ENCODE data around the gene TSPAN6. TPM values are rescaled to one million over a fixed set of nuclear protein-coding genes. Genes with fewer than 3 reads are reported as not detected.

The TSPAN6 gene
- total RNA-seq, 1 donor: 37.3 TPM

- no peaks in the 10 kb centered on the region for H3K79me2 ChIP-seq (ENCODE audit: insufficient read depth, low read length)
- H3K36me3 ChIP-seq (ENCODE audit: insufficient read depth, low read length): no peaks in the 10 kb centered on the region
- H3K4me1 ChIP-seq (ENCODE audit: insufficient read depth, low read length): no peaks in the 10 kb centered on the region
- no peak overlapping the region for H3K27ac ChIP-seq (ENCODE audit: low read depth, low read length)
- H4K20me1 ChIP-seq (ENCODE audit: insufficient read depth, low read length): no peaks in the 10 kb centered on the region
- peak; percentile 75 for TF ChIP-seq CTCF (IDR thresholded peaks at IDR 0.05; ENCODE audit: extremely low read depth, low read depth, low read length)
- H3K4me3 ChIP-seq (ENCODE audit: insufficient read depth, low read length): no peak overlapping the region
- H3K27me3 ChIP-seq (ENCODE audit: insufficient read depth, low read length): peaks cover 3% of the 10 kb centered on the region
- H2AFZ ChIP-seq (ENCODE audit: low read length): peak overlapping the region; percentile 10
- no peaks in the 10 kb centered on the region for H3K9me3 ChIP-seq (ENCODE audit: low read depth, low read length)
- no peak overlapping the region for H3K4me2 ChIP-seq (ENCODE audit: insufficient read depth, low read length)
- DNase-seq (ENCODE audit: insufficient read length, low spot score, missing footprints): peak; percentile 35
Observed at GRCh38 chrX:100615005-100615404, 21.6 kb downstream of the TSPAN6 start.

- TF ChIP-seq CTCF (IDR thresholded peaks at IDR 0.05; ENCODE audit: extremely low read depth, low read depth, low read length): no peak
- Histone ChIP-seq H3K4me2 (ENCODE audit: insufficient read depth, low read length) (no peak overlapping the region), H3K27me3 (ENCODE audit: insufficient read depth, low read length) (no peaks in the 10 kb centered on the region), H3K27ac (ENCODE audit: low read depth, low read length) (no peak overlapping the region), H4K20me1 (ENCODE audit: insufficient read depth, low read length) (no peaks in the 10 kb centered on the region), H3K9me3 (ENCODE audit: low read depth, low read length) (no peaks in the 10 kb centered on the region), H3K36me3 (ENCODE audit: insufficient read depth, low read length) (no peaks in the 10 kb centered on the region), H3K79me2 (ENCODE audit: insufficient read depth, low read length) (no peaks in the 10 kb centered on the region), H2AFZ (ENCODE audit: low read length) (no peak overlapping the region), H3K4me3 (ENCODE audit: insufficient read depth, low read length) (no peak overlapping the region), H3K4me1 (ENCODE audit: insufficient read depth, low read length) (no peaks in the 10 kb centered on the region)
- DNase-seq (ENCODE audit: insufficient read length, low spot score, missing footprints): no peak
Observed at GRCh38 chrX:100611951-100612350, 24.7 kb downstream of the TSPAN6 start.

- TF ChIP-seq CTCF (IDR thresholded peaks at IDR 0.05; ENCODE audit: extremely low read depth, low read depth, low read length): peak; percentile 18
- Histone ChIP-seq H3K27ac (ENCODE audit: low read depth, low read length) (no peak overlapping the region), H3K4me3 (ENCODE audit: insufficient read depth, low read length) (no peak overlapping the region), H3K9me3 (ENCODE audit: low read depth, low read length) (no peaks in the 10 kb centered on the region), H4K20me1 (ENCODE audit: insufficient read depth, low read length) (no peaks in the 10 kb centered on the region), H3K36me3 (ENCODE audit: insufficient read depth, low read length) (no peaks in the 10 kb centered on the region), H3K79me2 (ENCODE audit: insufficient read depth, low read length) (no peaks in the 10 kb centered on the region), H3K27me3 (ENCODE audit: insufficient read depth, low read length) (peaks cover under 1% of the 10 kb centered on the region), H3K4me1 (ENCODE audit: insufficient read depth, low read length) (no peaks in the 10 kb centered on the region), H3K4me2 (ENCODE audit: insufficient read depth, low read length) (no peak overlapping the region), H2AFZ (ENCODE audit: low read length) (no peak overlapping the region)
- DNase-seq (ENCODE audit: insufficient read length, low spot score, missing footprints): no peak
Observed at GRCh38 chrX:100609591-100609990, 27.0 kb downstream of the TSPAN6 start.

GRCh38 chrX:100606753-100607152 is 29.9 kb downstream of the TSPAN6 start:
- H3K27ac ChIP-seq (ENCODE audit: low read depth, low read length): no peak overlapping the region
- no peak overlapping the region for H2AFZ ChIP-seq (ENCODE audit: low read length)

More at GRCh38 chrX:100606753-100607152, 29.9 kb downstream of the TSPAN6 start:
- Histone ChIP-seq H3K36me3 (ENCODE audit: insufficient read depth, low read length) (no peaks in the 10 kb centered on the region), H3K79me2 (ENCODE audit: insufficient read depth, low read length) (no peaks in the 10 kb centered on the region), H3K27me3 (ENCODE audit: insufficient read depth, low read length) (peaks cover 5% of the 10 kb centered on the region), H3K4me2 (ENCODE audit: insufficient read depth, low read length) (no peak overlapping the region), H3K9me3 (ENCODE audit: low read depth, low read length) (no peaks in the 10 kb centered on the region), H3K4me3 (ENCODE audit: insufficient read depth, low read length) (no peak overlapping the region), H3K4me1 (ENCODE audit: insufficient read depth, low read length) (no peaks in the 10 kb centered on the region), H4K20me1 (ENCODE audit: insufficient read depth, low read length) (no peaks in the 10 kb centered on the region)
- TF ChIP-seq CTCF (IDR thresholded peaks at IDR 0.05; ENCODE audit: extremely low read depth, low read depth, low read length): no peak
- DNase-seq (ENCODE audit: insufficient read length, low spot score, missing footprints): no peak
